Measurements from ENCODE around the gene AMER2.
"Not testable (repeated sequence)": the region's sequence is repeated elsewhere in the genome, so short reads cannot be mapped to it uniquely, and the experiment has no call there.

The AMER2 gene

DNA sequence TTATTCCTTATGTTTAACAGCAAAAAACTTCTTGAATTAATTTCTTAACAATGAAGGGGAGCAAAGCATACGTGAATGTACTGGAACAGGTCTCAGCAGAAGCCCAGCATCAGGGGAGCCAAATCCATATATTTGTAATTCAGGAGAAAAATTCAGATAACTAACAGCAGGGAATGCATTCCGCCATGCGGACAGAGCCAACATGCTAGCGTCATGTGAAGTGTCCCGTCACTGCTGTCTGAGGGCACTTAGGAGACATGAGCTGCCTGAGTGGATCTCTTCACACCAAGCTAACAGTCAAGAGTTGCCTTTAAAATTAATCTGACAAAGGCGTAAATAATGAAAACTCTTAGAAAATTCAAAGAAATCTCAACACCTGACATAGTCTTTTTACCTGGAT lies 6.4 kb downstream of the AMER2 start:
- TF ChIP-seq, protein P1, sequence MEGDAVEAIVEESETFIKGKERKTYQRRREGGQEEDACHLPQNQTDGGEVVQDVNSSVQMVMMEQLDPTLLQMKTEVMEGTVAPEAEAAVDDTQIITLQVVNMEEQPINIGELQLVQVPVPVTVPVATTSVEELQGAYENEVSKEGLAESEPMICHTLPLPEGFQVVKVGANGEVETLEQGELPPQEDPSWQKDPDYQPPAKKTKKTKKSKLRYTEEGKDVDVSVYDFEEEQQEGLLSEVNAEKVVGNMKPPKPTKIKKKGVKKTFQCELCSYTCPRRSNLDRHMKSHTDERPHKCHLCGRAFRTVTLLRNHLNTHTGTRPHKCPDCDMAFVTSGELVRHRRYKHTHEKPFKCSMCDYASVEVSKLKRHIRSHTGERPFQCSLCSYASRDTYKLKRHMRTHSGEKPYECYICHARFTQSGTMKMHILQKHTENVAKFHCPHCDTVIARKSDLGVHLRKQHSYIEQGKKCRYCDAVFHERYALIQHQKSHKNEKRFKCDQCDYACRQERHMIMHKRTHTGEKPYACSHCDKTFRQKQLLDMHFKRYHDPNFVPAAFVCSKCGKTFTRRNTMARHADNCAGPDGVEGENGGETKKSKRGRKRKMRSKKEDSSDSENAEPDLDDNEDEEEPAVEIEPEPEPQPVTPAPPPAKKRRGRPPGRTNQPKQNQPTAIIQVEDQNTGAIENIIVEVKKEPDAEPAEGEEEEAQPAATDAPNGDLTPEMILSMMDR (IDR thresholded peaks at IDR 0.05; ENCODE audit: insufficient read depth, low read depth, low read length, missing control alignments), result no peak
- no peak for DNase-seq (ENCODE audit: low read depth)
- H3K4me3 ChIP-seq (ENCODE audit: low read depth, low read length), result no peak overlapping the region

DNA sequence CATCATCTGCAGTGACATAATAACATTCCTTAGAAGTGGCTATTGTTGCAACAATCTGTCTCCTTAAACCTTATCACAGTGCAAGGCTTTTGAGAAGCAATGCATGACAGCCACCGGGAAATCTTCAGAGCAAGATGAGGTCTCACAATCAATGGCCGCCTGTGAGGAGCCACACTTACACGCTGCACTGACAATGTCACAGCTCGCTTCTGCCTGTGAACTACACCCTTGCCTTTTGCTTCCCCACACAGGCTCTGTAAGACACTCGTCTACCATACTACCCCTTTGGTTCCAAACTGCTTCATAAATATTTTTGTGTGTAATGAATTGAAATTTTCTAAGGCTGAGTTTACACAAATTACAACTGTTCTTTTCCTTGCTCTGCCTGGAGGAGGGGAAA lies 6.9 kb downstream of the AMER2 start:
- not testable (repeated sequence) for DNase-seq (ENCODE audit: low read depth)

DNA sequence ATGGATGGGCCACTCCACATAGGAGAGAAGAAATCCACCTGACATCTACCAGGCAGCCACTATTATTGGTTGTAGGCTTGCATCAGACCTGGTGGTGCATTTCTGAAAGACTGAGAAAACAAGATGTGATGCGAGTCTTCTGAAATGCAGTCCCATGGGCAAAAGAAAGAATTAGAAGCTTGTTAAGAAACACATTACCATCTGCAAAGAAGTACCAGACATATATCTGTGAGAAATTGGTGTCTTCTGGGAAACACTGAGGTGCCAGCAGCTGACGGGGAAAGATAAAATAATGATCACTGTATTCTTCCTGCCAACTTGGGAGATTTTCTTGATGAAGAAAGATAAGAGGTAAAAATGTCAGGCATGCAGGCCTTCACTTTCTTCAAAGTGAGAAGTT lies 14.4 kb downstream of the AMER2 start:
- H3K4me3 ChIP-seq (ENCODE audit: low read depth, low read length), result no peak overlapping the region
- DNase-seq (ENCODE audit: low read depth), result no peak
- TF ChIP-seq, protein P1 (IDR thresholded peaks at IDR 0.05; ENCODE audit: insufficient read depth, low read depth, low read length, missing control alignments), result no peak

More for the DNA sequence above, 6.9 kb downstream of the AMER2 start:
- not testable (repeated sequence) for H3K4me3 ChIP-seq (ENCODE audit: low read depth, low read length)

DNA sequence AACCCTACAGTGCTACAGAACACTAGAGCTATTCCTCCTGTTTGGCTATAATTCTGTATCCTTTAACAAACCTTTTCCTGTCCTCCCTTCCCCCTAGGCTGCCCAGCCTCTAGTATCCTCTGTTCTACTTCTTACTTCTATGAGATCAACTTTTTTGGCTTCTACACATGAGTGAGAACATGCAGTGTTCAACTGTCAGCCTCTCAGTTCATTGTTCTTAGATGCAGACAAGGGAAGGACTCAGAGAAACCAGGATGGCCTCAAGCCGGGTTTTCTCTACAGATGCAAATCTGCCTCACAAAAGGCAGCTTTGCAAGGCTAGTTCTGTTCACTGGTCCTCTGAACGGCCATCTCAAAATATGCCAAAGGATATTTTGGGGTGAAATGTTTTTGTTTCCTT lies 18.4 kb downstream of the AMER2 start:
- no peak overlapping the region for H3K4me3 ChIP-seq (ENCODE audit: low read depth, low read length)
- no peak for DNase-seq (ENCODE audit: low read depth)
- TF ChIP-seq, protein P1 (IDR thresholded peaks at IDR 0.05; ENCODE audit: insufficient read depth, low read depth, low read length, missing control alignments), result no peak

DNA sequence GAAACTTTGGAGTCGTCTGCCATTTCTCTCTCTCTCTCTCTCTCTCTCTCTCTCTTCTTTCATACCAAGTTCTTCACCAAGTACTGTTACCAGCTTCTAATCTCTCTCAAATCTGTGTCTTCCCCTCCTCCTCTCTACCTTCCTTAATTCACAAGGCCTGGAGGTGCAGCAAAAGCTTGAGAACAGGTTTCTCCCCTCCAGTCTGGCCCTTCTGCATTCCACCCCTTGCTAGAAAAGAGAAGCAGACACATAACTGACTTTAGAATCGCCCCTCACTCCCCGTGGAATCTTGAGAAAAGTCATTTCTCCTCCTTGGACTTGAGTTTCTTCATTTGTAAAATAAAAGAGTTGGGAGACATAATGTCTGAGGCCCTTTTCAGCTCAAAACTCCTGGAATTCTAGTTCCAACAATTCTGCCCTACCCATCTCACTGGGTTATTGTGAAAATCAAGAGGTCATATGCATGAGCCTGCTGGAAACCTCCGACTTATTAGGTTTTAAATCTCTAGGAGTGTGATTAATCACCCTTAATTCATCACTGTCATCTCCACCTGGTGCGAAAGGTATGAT lies 20.4 kb downstream of the AMER2 start:
- DNase-seq (ENCODE audit: low read depth), result no peak
- no peak overlapping the region for H3K4me3 ChIP-seq (ENCODE audit: low read depth, low read length)
- TF ChIP-seq, protein P1 (IDR thresholded peaks at IDR 0.05; ENCODE audit: insufficient read depth, low read depth, low read length, missing control alignments), result no peak

DNA sequence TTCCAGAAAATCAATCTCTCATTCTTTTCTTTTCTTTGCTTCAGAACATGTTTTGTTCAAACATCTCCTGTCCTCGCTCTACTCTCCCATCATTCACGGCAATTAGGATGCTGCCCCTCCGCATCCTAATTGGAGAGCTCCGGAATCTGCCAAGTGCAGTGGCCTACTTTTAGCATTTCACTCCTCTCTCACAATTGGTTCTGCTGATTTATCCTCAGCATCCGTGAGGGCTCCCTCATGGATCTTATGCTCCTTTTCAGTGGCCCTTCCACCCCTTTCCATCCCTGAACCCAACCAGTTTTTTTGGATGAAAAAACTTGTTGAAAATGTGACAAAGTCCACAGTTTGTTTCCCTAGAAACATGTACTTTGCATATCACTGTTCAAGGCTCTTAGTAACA lies 22.4 kb downstream of the AMER2 start:
- TF ChIP-seq, protein P1 (IDR thresholded peaks at IDR 0.05; ENCODE audit: insufficient read depth, low read depth, low read length, missing control alignments), result no peak
- H3K4me3 ChIP-seq (ENCODE audit: low read depth, low read length), result no peak overlapping the region
- no peak for DNase-seq (ENCODE audit: low read depth)

DNA sequence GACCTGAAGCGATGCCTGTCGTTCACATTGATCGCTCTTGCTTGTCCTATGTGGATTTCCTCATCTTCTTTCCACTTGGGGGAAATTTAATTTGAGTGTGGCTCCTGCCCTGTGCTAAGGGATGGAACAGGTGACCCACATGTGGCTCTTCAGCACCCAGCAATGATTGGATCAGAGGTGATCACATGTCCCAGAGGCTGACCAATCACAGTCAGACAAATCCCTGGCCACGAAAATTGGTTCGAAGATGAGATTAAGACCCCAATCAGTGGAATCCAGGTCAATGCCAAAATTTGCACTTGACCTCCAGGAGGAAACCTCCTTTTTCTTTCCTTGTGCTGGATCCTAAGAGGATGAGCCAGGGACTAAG lies 23.7 kb downstream of the AMER2 start:
- H3K4me3 ChIP-seq (ENCODE audit: low read depth, low read length), result no peak overlapping the region
- no peak for DNase-seq (ENCODE audit: low read depth)
- TF ChIP-seq, protein P1 (IDR thresholded peaks at IDR 0.05; ENCODE audit: insufficient read depth, low read depth, low read length, missing control alignments), result no peak

All from GM12865 (cell line).